WERI-Rb-1 (cell line): ENCODE data around the gene TIAM1.

Experiments used
- DNase-seq: peaks from one replicate; pipeline ENCODE4 v3.0.0-alpha.2; 2020
- H3K27ac ChIP-seq: fragments of 250-450 bp; sonication (Bioruptor Pico); 2 replicates; pipeline ENCODE4 v1.5.1; 2020; ENCODE audit warnings: mild to moderate bottlenecking, moderate library complexity
- H3K27me3 ChIP-seq: fragments of 250-450 bp; sonication (Bioruptor Pico); 2 replicates; pipeline ENCODE4 v1.5.1; 2021; ENCODE audit warnings: mild to moderate bottlenecking, low read depth, moderate library complexity; ENCODE audit not compliant: insufficient read depth, severe bottlenecking
- H3K36me3 ChIP-seq: fragments of 250-450 bp; sonication (Bioruptor Pico); 2 replicates; pipeline ENCODE4 v1.5.1; 2020; ENCODE audit warnings: mild to moderate bottlenecking, moderate library complexity
- H3K4me3 ChIP-seq: 2 replicates; pipeline ENCODE4 v1.5.1; 2011; ENCODE audit warnings: low read depth, mild to moderate bottlenecking, control low read depth, low read length
- H3K9me3 ChIP-seq: fragments of 250-450 bp; sonication (Bioruptor Pico); 2 replicates; pipeline ENCODE4 v1.5.1; 2021; ENCODE audit warnings: mild to moderate bottlenecking, moderate library complexity; ENCODE audit not compliant: severe bottlenecking
- TF ChIP-seq, protein P1 (sequence below): IDR thresholded peaks from 2 replicates; pipeline ENCODE4 v1.5.1; 2011; ENCODE audit warnings: low read depth, mild to moderate bottlenecking, control low read depth, inconsistent platforms, low read length

Gene TIAM1

DNA sequence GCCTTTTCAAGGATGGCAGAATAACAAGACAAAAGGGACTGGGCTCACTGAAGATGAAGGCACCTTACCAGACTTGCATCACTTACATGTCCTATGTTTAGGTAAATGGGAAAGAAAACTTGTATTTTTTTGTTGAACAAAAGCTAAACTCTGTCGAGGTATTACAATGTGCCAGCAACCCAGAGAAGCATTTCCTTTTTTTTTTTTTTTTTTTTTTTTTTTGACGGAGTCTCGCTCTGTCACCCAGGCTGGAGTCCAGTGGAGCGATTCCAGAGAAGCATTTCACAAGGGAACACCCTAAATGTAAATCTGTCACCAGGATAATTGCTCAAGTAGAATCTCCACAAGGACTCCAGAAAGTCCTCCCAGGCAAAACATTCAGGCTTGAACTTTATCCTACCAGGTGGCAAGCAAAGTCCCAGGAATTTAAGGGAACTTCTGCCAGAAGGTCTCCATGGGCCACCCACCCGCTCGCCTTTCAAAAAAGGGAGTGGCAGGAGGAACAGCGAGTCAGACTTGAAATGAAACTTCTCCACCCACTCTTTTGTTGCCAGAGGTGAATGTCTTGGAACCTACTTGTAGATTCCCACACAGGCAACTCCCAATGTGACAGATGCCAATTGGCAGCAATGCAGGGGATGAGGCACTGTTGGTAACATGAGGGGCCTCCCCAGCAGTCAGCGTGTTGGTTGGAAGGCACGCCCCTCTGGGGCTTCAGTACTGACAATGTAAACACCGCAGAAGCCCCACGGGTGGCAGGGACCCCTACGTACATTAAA is 125.0 kb downstream of the TIAM1 start:
- Histone ChIP-seq H3K4me3 (no peak overlapping the region), H3K9me3 (no peaks in the 10 kb centered on the region), H3K27me3 (no peaks in the 10 kb centered on the region), H3K27ac (no peak overlapping the region), H3K36me3 (peaks cover 14% of the 10 kb centered on the region)
- TF ChIP-seq, protein P1, sequence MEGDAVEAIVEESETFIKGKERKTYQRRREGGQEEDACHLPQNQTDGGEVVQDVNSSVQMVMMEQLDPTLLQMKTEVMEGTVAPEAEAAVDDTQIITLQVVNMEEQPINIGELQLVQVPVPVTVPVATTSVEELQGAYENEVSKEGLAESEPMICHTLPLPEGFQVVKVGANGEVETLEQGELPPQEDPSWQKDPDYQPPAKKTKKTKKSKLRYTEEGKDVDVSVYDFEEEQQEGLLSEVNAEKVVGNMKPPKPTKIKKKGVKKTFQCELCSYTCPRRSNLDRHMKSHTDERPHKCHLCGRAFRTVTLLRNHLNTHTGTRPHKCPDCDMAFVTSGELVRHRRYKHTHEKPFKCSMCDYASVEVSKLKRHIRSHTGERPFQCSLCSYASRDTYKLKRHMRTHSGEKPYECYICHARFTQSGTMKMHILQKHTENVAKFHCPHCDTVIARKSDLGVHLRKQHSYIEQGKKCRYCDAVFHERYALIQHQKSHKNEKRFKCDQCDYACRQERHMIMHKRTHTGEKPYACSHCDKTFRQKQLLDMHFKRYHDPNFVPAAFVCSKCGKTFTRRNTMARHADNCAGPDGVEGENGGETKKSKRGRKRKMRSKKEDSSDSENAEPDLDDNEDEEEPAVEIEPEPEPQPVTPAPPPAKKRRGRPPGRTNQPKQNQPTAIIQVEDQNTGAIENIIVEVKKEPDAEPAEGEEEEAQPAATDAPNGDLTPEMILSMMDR = no peak
- no peak for DNase-seq

DNA sequence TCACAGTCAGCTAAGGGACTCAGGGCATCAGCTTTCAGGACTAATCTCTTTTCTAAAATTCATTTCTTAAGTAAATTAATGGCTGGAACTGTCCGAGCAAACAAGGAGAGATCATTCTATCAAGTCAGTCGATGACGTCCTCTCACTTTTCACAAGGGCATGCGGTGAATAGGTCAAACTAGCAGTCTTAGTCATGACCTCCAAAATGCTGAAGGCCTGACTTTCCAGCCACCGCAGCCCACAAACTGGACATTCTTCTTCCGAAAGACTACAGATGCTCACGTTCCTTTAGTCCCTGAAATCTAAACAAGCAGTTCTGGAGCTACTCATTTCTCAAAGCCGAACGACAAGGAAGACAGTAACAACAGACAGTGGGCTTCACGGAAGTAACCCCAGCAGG is 127.9 kb downstream of the TIAM1 start:
- Histone ChIP-seq H3K27ac (no peak overlapping the region), H3K4me3 (no peak overlapping the region), H3K36me3 (peaks cover 10% of the 10 kb centered on the region), H3K27me3 (no peaks in the 10 kb centered on the region), H3K9me3 (no peaks in the 10 kb centered on the region)
- TF ChIP-seq, protein P1 = no peak
- no peak for DNase-seq

DNA sequence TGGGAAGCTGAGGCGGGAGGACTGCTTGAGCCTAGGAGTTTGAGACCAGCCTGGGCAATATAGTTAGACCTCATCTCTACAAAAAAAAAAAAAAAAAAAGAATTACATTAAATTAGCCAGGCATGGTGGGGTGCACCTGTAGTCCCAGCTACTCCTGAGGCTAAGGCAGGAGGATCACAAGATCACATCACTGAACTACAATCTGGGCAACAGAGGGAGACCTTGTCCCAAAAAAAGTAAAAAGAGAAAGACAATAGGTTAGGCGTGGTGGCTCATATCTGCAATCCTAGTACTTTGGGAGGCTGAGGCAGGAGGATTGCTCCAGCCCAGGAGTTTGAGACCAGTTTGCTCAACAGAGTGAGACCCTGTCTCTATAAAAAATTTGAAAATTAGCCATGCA is 130.3 kb downstream of the TIAM1 start:
- peaks cover 13% of the 10 kb centered on the region for H3K36me3 ChIP-seq
- H3K4me3 ChIP-seq = no peak overlapping the region
- H3K9me3 ChIP-seq = no peaks in the 10 kb centered on the region
- TF ChIP-seq, protein P1 = no peak
- DNase-seq = no peak
- no peak overlapping the region for H3K27ac ChIP-seq
- H3K27me3 ChIP-seq = no peaks in the 10 kb centered on the region

DNA sequence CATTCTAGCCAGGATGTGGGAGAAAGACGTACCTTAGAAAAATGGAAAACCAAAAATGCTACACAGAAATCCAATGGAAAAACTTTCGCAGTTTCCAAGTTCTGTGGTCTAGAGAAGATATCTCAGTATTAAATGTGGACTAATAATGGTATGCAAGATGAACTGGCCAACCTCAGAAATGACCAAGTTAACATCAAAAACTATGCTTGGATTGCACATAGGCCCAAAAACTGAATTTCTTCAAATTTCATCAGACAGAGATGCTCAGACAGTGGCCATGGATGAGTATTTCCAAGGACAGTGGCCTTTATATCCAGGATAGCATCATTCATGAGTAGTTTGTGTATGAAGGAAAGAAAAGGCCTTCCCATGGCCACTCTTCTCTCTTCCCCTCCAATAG is 132.2 kb downstream of the TIAM1 start:
- TF ChIP-seq, protein P1 = no peak
- Histone ChIP-seq H3K9me3 (no peaks in the 10 kb centered on the region), H3K27ac (no peak overlapping the region), H3K4me3 (no peak overlapping the region), H3K27me3 (no peaks in the 10 kb centered on the region), H3K36me3 (peaks cover 10% of the 10 kb centered on the region)
- no peak for DNase-seq

DNA sequence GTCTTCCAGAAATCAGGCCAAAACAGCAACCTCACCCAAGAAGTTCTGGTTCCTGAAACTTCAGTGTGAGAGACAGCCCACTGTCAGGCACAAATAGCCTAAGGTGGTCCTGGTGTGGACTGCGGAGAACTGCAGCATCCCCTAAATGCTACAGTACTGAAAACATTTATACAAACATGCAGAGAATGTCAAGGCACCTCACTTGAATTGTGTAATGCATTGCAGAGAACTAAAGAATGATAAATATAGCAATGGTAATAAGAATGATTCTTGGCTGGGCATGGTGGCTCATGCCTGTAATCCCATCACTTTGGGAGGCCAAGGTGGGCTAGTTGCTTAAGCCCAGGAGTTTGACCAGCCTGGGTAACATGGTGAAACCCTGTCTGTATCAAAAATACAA is 138.6 kb downstream of the TIAM1 start:
- TF ChIP-seq, protein P1 = no peak
- no peak overlapping the region for H3K27ac ChIP-seq
- no peaks in the 10 kb centered on the region for H3K9me3 ChIP-seq
- no peak for DNase-seq
- H3K4me3 ChIP-seq = no peak overlapping the region
- peaks cover 7% of the 10 kb centered on the region for H3K36me3 ChIP-seq
- no peaks in the 10 kb centered on the region for H3K27me3 ChIP-seq

DNA sequence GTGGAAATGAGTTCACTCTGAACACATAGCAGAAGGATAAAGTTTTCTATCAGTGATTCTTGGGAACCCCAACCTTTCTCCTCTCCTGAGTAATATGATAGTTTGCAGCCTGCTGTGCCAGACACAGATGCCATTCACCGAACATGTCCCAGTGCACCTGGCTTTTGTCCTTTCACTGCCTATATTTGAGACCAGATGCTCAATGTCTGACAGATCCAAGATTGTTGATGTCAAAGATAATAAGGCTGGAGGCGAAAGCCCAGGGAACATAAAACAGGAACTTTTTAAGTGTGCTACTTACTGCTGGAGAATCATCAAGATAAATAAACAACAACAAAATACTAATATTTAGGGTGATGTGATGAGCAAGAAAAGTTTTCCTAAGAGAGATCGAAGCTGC is 139.3 kb downstream of the TIAM1 start:
- Histone ChIP-seq H3K9me3 (no peaks in the 10 kb centered on the region), H3K36me3 (peaks cover 6% of the 10 kb centered on the region), H3K27me3 (no peaks in the 10 kb centered on the region), H3K27ac (no peak overlapping the region), H3K4me3 (no peak overlapping the region)
- TF ChIP-seq, protein P1 = no peak
- no peak for DNase-seq
